ENCODE data around the gene WDR36.
"Not testable (repeated sequence)": the region's sequence is repeated elsewhere in the genome, so short reads cannot be mapped to it uniquely, and the experiment has no call there.

The WDR36 gene

GRCh38 chr5:111134864-111135263, 42.7 kb downstream of the WDR36 start:
- in situ Hi-C loops (cut with MboI; ENCODE audit: low sequenced_read_pairs) = no loop called here

DNA sequence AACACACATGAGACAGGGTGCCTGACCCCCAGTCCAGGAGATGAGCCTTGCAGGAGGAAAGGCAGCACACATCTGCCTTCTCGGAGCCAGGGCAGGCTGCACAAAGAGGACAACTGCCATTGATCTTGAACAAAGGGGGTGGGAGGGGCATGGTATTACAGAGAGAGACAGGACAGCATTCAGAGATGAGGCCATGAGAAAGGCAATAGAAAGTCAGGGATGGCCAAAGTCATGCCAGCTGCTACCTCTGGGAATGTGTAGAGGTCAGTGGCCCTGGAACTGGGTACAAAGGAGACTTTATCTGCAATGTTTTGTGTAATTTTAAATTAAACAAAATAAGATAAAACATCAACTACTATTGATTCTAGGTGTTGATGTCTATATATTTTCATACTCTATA, 43.2 kb downstream of the WDR36 start:
- in situ Hi-C loops (cut with MboI; ENCODE audit: low sequenced_read_pairs) = no loop called here

DNA sequence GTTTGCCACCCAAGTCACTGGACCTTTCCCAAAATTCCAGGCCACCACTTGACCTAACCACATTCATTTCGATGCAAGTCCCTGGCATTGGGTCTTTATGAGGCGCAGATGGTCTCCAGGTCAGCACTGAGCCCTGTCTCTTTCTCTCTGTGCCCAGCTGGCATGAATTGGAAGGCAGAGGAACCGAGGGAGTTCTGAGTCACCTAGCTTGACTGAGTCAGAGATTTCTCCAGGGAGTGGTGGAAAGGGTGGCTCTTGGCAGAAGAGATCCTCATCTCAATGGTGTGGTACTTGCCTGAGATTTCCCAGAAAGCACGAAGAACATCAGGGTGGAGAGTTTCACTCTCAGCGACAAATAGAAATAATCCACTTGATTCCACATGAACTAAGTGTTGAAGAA, 43.8 kb downstream of the WDR36 start:
- in situ Hi-C loops (cut with MboI; ENCODE audit: low sequenced_read_pairs) = no loop called here

- in situ Hi-C loops (cut with MboI; ENCODE audit: low sequenced_read_pairs) = no loop called here
Measured at GRCh38 chr5:111138096-111138495, 45.9 kb downstream of the WDR36 start.

DNA sequence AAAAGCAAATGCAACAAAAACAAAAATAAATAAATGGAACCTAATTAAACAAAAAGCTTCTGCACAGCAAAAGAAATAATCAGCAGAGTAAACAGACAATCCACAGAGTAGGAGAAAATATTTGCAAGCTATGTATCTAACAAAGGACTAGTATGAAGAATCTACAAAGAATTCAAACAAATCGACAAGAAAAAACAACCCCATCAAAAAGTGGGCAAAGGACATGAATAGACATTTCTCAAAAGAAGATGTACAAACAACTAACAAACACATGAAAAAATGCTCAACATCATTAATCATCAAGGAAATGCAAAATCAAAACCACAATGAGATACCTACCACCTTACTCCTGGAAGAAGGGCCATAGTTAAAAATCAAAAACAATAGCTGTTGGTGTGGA, 49.3 kb downstream of the WDR36 start:
- in situ Hi-C loops (cut with MboI; ENCODE audit: low sequenced_read_pairs) = not testable (repeated sequence)

DNA sequence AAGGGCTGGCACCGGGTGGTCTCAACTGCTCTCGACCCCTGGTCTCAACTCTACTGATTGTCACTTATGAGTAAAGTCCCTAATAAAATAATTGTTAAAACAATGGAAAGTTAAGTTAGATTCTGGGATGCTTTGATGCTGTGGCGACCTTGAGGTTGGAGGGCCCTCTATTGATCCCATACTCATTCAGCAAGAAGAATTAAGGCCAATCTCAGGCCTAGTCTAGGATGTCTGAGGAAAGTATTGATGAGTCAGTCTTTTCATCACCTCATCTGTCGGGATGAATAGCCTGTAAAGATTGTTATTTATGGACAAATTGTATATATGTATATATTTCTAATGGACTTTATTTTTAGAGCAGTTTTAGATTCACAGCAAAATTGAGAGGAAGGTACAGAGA, 50.8 kb downstream of the WDR36 start:
- in situ Hi-C loops (cut with MboI; ENCODE audit: low sequenced_read_pairs) = no loop called here

GRCh38 chr5:111143910-111144309, 51.8 kb downstream of the WDR36 start:
- in situ Hi-C loops (cut with MboI; ENCODE audit: low sequenced_read_pairs) = no loop called here

- in situ Hi-C loops (cut with MboI; ENCODE audit: low sequenced_read_pairs) = no loop called here
Measured at GRCh38 chr5:111144352-111144930, 52.3 kb downstream of the WDR36 start.

GRCh38 chr5:111146053-111146452, 53.9 kb downstream of the WDR36 start:
- in situ Hi-C loops (cut with MboI; ENCODE audit: low sequenced_read_pairs) = no loop called here

GRCh38 chr5:111147502-111147901, 55.4 kb downstream of the WDR36 start:
- in situ Hi-C loops (cut with MboI; ENCODE audit: low sequenced_read_pairs) = no loop called here

- in situ Hi-C loops (cut with MboI; ENCODE audit: low sequenced_read_pairs) = no loop called here
Measured at GRCh38 chr5:111151998-111152397, 59.9 kb downstream of the WDR36 start.

DNA sequence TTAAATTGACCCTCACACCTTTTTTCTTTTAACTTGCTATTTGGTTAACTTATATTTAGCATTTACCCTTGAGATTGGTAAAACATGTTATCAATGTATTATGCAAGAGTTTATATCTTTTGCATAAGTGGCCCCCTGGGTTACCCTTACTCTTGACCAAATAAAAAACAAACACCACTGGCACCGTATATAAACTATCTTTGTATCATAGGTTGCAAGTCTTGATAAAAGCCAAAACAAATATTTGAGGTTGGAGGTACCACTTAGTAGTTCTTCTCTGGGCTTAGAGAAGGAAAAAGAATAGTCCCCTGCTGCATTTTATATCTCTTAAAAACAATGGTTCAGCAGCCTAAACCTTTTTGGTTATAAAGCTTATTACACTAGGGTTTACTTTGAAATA, 61.3 kb downstream of the WDR36 start:
- in situ Hi-C loops (cut with MboI; ENCODE audit: low sequenced_read_pairs) = no loop called here

GRCh38 chr5:111153945-111154344, 61.8 kb downstream of the WDR36 start:
- in situ Hi-C loops (cut with MboI; ENCODE audit: low sequenced_read_pairs) = no loop called here

DNA sequence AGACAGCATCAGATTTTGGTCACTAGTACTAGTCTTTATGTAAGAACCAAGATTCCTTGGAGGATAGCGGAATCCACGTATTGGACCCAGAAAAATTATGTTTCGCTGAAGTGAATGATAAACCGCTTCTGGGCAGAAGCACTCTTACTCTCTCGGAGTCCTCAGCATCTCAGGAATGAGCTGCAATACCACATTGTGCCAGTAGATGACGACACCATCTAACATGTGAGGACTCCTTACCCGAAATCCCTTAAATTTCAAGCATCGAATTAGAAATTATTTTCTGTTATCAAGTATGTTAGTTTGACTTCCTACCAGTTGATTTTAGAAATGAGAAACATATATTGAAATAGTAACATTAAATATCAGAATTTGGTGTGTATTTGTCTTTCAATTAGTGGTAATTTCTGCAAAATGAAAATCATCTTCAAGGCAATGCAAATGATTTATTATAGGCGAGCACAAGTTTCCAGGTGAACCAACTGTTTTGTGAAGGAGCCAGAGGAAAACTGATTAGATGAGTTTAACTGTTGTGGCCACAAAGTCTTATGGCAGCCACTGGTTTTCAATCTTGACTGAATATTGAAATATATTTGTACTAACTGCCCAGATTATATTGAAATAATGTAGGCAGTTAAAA, 66.1 kb downstream of the WDR36 start:
- in situ Hi-C loops (cut with MboI; ENCODE audit: low sequenced_read_pairs) = no loop called here

DNA sequence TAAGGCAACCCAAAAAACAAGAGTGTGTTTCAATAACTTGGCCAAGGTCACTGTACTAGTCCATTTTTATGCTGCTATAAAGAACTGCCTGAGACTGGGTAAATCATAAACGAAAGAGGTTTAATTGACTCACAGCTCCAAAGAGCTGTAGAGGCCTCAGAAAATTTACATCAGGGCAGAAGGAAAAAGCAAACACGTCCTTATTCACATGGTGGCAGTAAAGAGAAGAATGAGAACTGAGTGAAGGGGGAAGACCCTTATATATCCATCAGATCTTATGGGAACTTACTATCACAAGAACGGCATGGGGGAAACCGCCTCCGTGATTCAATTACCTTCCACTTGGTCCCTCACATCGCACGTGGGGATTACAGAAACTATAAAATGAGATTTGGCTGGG, 67.7 kb downstream of the WDR36 start:
- in situ Hi-C loops (cut with MboI; ENCODE audit: low sequenced_read_pairs) = no loop called here

GRCh38 chr5:111163000-111163399, 70.9 kb downstream of the WDR36 start:
- in situ Hi-C loops (cut with MboI; ENCODE audit: low sequenced_read_pairs) = no loop called here

GRCh38 chr5:111165058-111165457, 72.9 kb downstream of the WDR36 start:
- in situ Hi-C loops (cut with MboI; ENCODE audit: low sequenced_read_pairs) = no loop called here

DNA sequence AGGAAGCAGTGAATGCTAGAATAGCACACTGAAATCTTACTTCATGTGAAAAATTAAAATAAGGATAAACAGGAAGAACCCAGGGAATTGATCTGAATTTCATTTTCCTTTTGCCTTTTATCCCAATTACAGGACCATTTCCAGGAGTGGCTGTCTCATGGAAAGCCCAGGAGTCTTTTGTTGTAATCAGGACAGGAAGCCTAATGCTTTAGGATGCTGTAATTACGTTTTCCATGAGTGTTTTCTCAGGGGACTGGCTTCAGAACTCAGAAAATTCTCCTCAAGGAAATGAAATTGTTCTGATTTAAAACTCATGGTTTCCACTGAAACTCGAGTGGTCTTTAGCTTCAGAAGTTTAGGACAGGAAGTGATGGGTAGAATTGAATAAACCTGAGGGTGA, 75.4 kb downstream of the WDR36 start:
- in situ Hi-C loops (cut with MboI; ENCODE audit: low sequenced_read_pairs) = no loop called here

DNA sequence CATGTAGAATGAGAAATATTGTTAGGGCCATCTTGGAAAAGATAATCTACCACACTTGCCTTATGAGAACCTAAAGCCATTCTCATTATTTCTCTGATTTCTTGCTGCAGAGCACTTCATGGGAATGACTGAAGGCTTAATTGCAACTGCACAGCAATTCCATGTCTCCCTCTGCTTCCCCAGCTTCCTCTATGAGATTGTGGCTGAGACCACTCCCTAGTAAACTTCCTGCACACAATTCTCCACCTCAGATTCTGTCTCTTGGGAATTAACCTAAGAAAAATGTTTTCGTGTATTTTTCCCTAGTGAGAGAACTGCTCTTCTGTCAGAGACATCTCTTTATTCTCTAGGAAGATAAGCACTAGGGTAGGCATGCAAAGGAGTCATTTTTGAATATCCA, 76.5 kb downstream of the WDR36 start:
- in situ Hi-C loops (cut with MboI; ENCODE audit: low sequenced_read_pairs) = no loop called here

DNA sequence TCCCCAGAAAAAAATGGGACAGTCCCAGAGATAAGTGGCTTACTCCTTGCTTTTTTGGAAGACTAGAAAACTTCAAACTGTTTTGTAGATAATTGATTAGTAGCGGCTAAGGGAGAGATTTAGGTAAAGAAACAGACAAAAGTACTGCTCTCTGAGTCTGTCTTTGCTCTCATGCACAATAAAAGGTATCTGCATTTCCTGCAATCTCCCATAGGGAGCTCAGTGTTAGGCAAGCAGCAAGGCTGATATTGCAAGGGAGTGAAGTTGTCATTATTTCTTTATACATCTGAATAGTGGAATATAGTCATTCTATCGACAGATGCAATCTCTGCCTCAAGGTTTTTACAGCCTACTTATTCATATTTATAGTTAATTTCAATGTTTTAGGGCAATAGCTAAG, 77.1 kb downstream of the WDR36 start:
- in situ Hi-C loops (cut with MboI; ENCODE audit: low sequenced_read_pairs) = no loop called here

- in situ Hi-C loops (cut with MboI; ENCODE audit: low sequenced_read_pairs) = no loop called here
Measured at GRCh38 chr5:111170279-111170678, 78.1 kb downstream of the WDR36 start.

GRCh38 chr5:111172504-111172903, 80.4 kb downstream of the WDR36 start:
- in situ Hi-C loops (cut with MboI; ENCODE audit: low sequenced_read_pairs) = no loop called here

DNA sequence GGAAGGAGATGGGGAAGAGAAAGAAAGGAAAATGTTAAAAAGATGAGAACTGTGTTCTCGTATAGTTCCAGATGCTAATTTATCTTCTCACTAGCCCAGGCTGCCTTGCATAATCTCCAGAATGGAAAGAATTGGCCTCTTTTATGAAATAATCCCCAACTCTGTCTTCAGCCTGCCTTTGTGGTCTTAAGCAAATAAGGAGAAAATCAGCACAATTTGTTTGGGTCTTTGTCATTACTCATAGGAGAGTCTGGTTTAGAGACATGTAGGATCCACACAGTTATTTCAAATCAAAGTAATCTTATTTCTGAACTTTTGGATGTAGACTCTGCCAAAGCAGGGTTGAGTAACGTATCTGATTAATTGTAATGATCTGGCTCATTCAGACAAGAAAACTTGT, 81.3 kb downstream of the WDR36 start:
- in situ Hi-C loops (cut with MboI; ENCODE audit: low sequenced_read_pairs) = no loop called here
